ENCODE data around the gene AKR1C8. TPM values are rescaled to one million over a fixed set of nuclear protein-coding genes. Genes with fewer than 3 reads are reported as not detected.
"Not testable (repeated sequence)": the region's sequence is repeated elsewhere in the genome, so short reads cannot be mapped to it uniquely, and the experiment has no call there.

The AKR1C8 gene
- polyA plus RNA-seq, 4 donors, result 0.06 TPM; not detected in 3

- not testable (repeated sequence) for FAIRE-seq; H3K27me3 ChIP-seq (ENCODE audit: control insufficient read depth in 3 of 3, insufficient read depth in 3 of 3, low read length in 3 of 3); DNase-seq; H3K4me1 ChIP-seq (ENCODE audit: control insufficient read depth in 3 of 3, insufficient read depth in 2 of 3, low read depth in 1 of 3, low read length in 2 of 3); H3K27ac ChIP-seq (ENCODE audit: low read depth in 1 of 3, low read length in 2 of 3); H3K36me3 ChIP-seq (ENCODE audit: control insufficient read depth in 3 of 3, insufficient read depth in 2 of 3, low read depth in 1 of 3, low read length in 3 of 3); H3K4me3 ChIP-seq (ENCODE audit: low read depth in 1 of 3, low read length in 3 of 3)
- H3K9me3 ChIP-seq (ENCODE audit: control insufficient read depth in 2 of 2, insufficient read depth in 1 of 2, low read depth in 1 of 2, low read length in 1 of 2), result peaks cover 0 to 17% of the 10 kb centered on the region in 2 donors
- WGBS, 3 donors, result 77 to 95% (median 94%) methylated on average over 1 of the region's 1 CpG
Measured at GRCh38 chr10:5210261-5210660, 25.3 kb upstream of the AKR1C8 start.

- H3K4me1 ChIP-seq (ENCODE audit: control insufficient read depth in 3 of 3, insufficient read depth in 2 of 3, low read depth in 1 of 3, low read length in 2 of 3); H3K36me3 ChIP-seq (ENCODE audit: control insufficient read depth in 3 of 3, insufficient read depth in 2 of 3, low read depth in 1 of 3, low read length in 3 of 3); H3K4me3 ChIP-seq (ENCODE audit: low read depth in 1 of 3, low read length in 3 of 3); FAIRE-seq; H3K27ac ChIP-seq (ENCODE audit: low read depth in 1 of 3, low read length in 2 of 3); H3K27me3 ChIP-seq (ENCODE audit: control insufficient read depth in 3 of 3, insufficient read depth in 3 of 3, low read length in 3 of 3): not testable (repeated sequence)
- peak in 1 of 2 donors; percentile 74 for DNase-seq
- peaks cover 0 to 17% of the 10 kb centered on the region in 2 donors for H3K9me3 ChIP-seq (ENCODE audit: control insufficient read depth in 2 of 2, insufficient read depth in 1 of 2, low read depth in 1 of 2, low read length in 1 of 2)
- WGBS, 3 donors, result 90 to 92% (median 91%) methylated on average over 1 of the region's 1 CpG
Measured at GRCh38 chr10:5209776-5210175, 24.8 kb upstream of the AKR1C8 start.

- Histone ChIP-seq H3K4me3 (ENCODE audit: low read depth in 1 of 3, low read length in 3 of 3) (no peak overlapping the region), H3K9me3 (ENCODE audit: control insufficient read depth in 2 of 2, insufficient read depth in 1 of 2, low read depth in 1 of 2, low read length in 1 of 2) (peaks cover 0 to 22% of the 10 kb centered on the region in 2 donors), H3K36me3 (ENCODE audit: control insufficient read depth in 3 of 3, insufficient read depth in 2 of 3, low read depth in 1 of 3, low read length in 3 of 3) (no peaks in the 10 kb centered on the region), H3K27me3 (ENCODE audit: control insufficient read depth in 3 of 3, insufficient read depth in 3 of 3, low read length in 3 of 3) (no peaks in the 10 kb centered on the region), H3K4me1 (ENCODE audit: control insufficient read depth in 3 of 3, insufficient read depth in 2 of 3, low read depth in 1 of 3, low read length in 2 of 3) (no peaks in the 10 kb centered on the region), H3K27ac (ENCODE audit: low read depth in 1 of 3, low read length in 2 of 3) (no peak overlapping the region)
- DNase-seq (no peak), FAIRE-seq (no peak)
- 57 to 61% (median 59%) methylated on average over 6 of the region's 6 CpGs for WGBS, 3 donors
Measured at GRCh38 chr10:5206799-5207198, 21.8 kb upstream of the AKR1C8 start.

- WGBS, 3 donors, result 87 to 96% (median 94%) methylated on average over 8 of the region's 8 CpGs
- Histone ChIP-seq H3K27ac (ENCODE audit: low read depth in 1 of 3, low read length in 2 of 3) (no peak overlapping the region), H3K9me3 (ENCODE audit: control insufficient read depth in 2 of 2, insufficient read depth in 1 of 2, low read depth in 1 of 2, low read length in 1 of 2) (peaks cover 0 to 18% of the 10 kb centered on the region in 2 donors), H3K4me3 (ENCODE audit: low read depth in 1 of 3, low read length in 3 of 3) (no peak overlapping the region), H3K36me3 (ENCODE audit: control insufficient read depth in 3 of 3, insufficient read depth in 2 of 3, low read depth in 1 of 3, low read length in 3 of 3) (no peaks in the 10 kb centered on the region), H3K27me3 (ENCODE audit: control insufficient read depth in 3 of 3, insufficient read depth in 3 of 3, low read length in 3 of 3) (no peaks in the 10 kb centered on the region), H3K4me1 (ENCODE audit: control insufficient read depth in 3 of 3, insufficient read depth in 2 of 3, low read depth in 1 of 3, low read length in 2 of 3) (peaks cover 0 to 12% (median 0%) of the 10 kb centered on the region in 3 donors)
- no peak for DNase-seq
- no peak for FAIRE-seq
Measured at GRCh38 chr10:5199398-5199797, 14.4 kb upstream of the AKR1C8 start.

GRCh38 chr10:5198386-5198785 lies 13.4 kb upstream of the AKR1C8 start:
- DNase-seq, result no peak
- Histone ChIP-seq H3K36me3 (ENCODE audit: control insufficient read depth in 3 of 3, insufficient read depth in 2 of 3, low read depth in 1 of 3, low read length in 3 of 3) (no peaks in the 10 kb centered on the region), H3K27me3 (ENCODE audit: control insufficient read depth in 3 of 3, insufficient read depth in 3 of 3, low read length in 3 of 3) (no peaks in the 10 kb centered on the region), H3K4me1 (ENCODE audit: control insufficient read depth in 3 of 3, insufficient read depth in 2 of 3, low read depth in 1 of 3, low read length in 2 of 3) (peaks cover 0 to 12% (median 0%) of the 10 kb centered on the region in 3 donors), H3K27ac (ENCODE audit: low read depth in 1 of 3, low read length in 2 of 3) (no peak overlapping the region), H3K4me3 (ENCODE audit: low read depth in 1 of 3, low read length in 3 of 3) (no peak overlapping the region), H3K9me3 (ENCODE audit: control insufficient read depth in 2 of 2, insufficient read depth in 1 of 2, low read depth in 1 of 2, low read length in 1 of 2) (peaks cover 0 to 16% of the 10 kb centered on the region in 2 donors)
- 84 to 98% (median 84%) methylated on average over 3 of the region's 3 CpGs for WGBS, 3 donors
- no peak for FAIRE-seq

- H3K4me3 ChIP-seq (ENCODE audit: low read depth in 1 of 3, low read length in 3 of 3), result no peak within 1 kb of the TSS
- no peak for FAIRE-seq
- H3K27ac ChIP-seq (ENCODE audit: low read depth in 1 of 3, low read length in 2 of 3), result peak within 1 kb of the TSS; percentile 70 to 85 (median 79)
- H3K36me3 ChIP-seq (ENCODE audit: control insufficient read depth in 3 of 3, insufficient read depth in 2 of 3, low read depth in 1 of 3, low read length in 3 of 3), result no peaks in the 10 kb centered on the region
- H3K9me3 ChIP-seq (ENCODE audit: control insufficient read depth in 2 of 2, insufficient read depth in 1 of 2, low read depth in 1 of 2, low read length in 1 of 2), result peaks cover 0 to 11% of the 10 kb centered on the region in 2 donors
- H3K27me3 ChIP-seq (ENCODE audit: control insufficient read depth in 3 of 3, insufficient read depth in 3 of 3, low read length in 3 of 3), result no peaks in the 10 kb centered on the region
- peaks cover 0 to 12% (median 0%) of the 10 kb centered on the region in 3 donors for H3K4me1 ChIP-seq (ENCODE audit: control insufficient read depth in 3 of 3, insufficient read depth in 2 of 3, low read depth in 1 of 3, low read length in 2 of 3)
- peak; percentile 57 to 67 for DNase-seq
- WGBS, 3 donors, result 25 to 68% (median 32%) methylated on average over 4 of the region's 4 CpGs
Measured at GRCh38 chr10:5196702-5197113, 11.8 kb upstream of the AKR1C8 start, which contains the start of gene AKR1C4. AKR1C4 (plus strand) TSS chr10:5196837; CDS start chr10:5196868, 31 bp downstream.

GRCh38 chr10:5195727-5196374 lies 10.9 kb upstream of the AKR1C8 start:
- 13 to 64% (median 30%) methylated on average over 6 of the region's 6 CpGs for WGBS, 3 donors
- DNase-seq (peak; percentile 83 to 92), FAIRE-seq (peak; percentile 97)
- H3K4me3 ChIP-seq (ENCODE audit: low read depth in 1 of 3, low read length in 3 of 3), result no peak overlapping the region
- no peaks in the 10 kb centered on the region for H3K36me3 ChIP-seq (ENCODE audit: control insufficient read depth in 3 of 3, insufficient read depth in 2 of 3, low read depth in 1 of 3, low read length in 3 of 3)
- peaks cover 0 to 12% (median 0%) of the 10 kb centered on the region in 3 donors for H3K4me1 ChIP-seq (ENCODE audit: control insufficient read depth in 3 of 3, insufficient read depth in 2 of 3, low read depth in 1 of 3, low read length in 2 of 3)
- peaks cover 0 to 11% of the 10 kb centered on the region in 2 donors for H3K9me3 ChIP-seq (ENCODE audit: control insufficient read depth in 2 of 2, insufficient read depth in 1 of 2, low read depth in 1 of 2, low read length in 1 of 2)
- no peaks in the 10 kb centered on the region for H3K27me3 ChIP-seq (ENCODE audit: control insufficient read depth in 3 of 3, insufficient read depth in 3 of 3, low read length in 3 of 3)
- H3K27ac ChIP-seq (ENCODE audit: low read depth in 1 of 3, low read length in 2 of 3), result peak overlapping the region in 2 of 3 donors; percentile 43 to 85

GRCh38 chr10:5194431-5194830 lies 9.5 kb upstream of the AKR1C8 start:
- Histone ChIP-seq H3K27ac (ENCODE audit: low read depth in 1 of 3, low read length in 2 of 3) (no peak overlapping the region), H3K36me3 (ENCODE audit: control insufficient read depth in 3 of 3, insufficient read depth in 2 of 3, low read depth in 1 of 3, low read length in 3 of 3) (no peaks in the 10 kb centered on the region), H3K9me3 (ENCODE audit: control insufficient read depth in 2 of 2, insufficient read depth in 1 of 2, low read depth in 1 of 2, low read length in 1 of 2) (peaks cover 0 to 10% of the 10 kb centered on the region in 2 donors), H3K4me3 (ENCODE audit: low read depth in 1 of 3, low read length in 3 of 3) (no peak overlapping the region), H3K27me3 (ENCODE audit: control insufficient read depth in 3 of 3, insufficient read depth in 3 of 3, low read length in 3 of 3) (no peaks in the 10 kb centered on the region), H3K4me1 (ENCODE audit: control insufficient read depth in 3 of 3, insufficient read depth in 2 of 3, low read depth in 1 of 3, low read length in 2 of 3) (peaks cover 0 to 12% (median 0%) of the 10 kb centered on the region in 3 donors)
- FAIRE-seq (no peak), DNase-seq (no peak)
- 81 to 96% (median 81%) methylated on average over 3 of the region's 3 CpGs for WGBS, 3 donors

All from small intestine (tissue), 7 donors.